OCI-LY7 (cell line): ENCODE results near the gene GGNBP2.

Experiments
- CTCF ChIP-seq: fragments of 200-600 bp; sonication (generic); conservative IDR thresholded peaks from 2 replicates; pipeline ENCODE4 v1.5.1; 2014; ENCODE audit warnings: mild to moderate bottlenecking, antibody characterized with exemption, low read length, moderate library complexity, mixed read lengths
- EZH2phosphoT487 ChIP-seq: fragments of 200-600 bp; sonication (generic); IDR thresholded peaks from 2 replicates; pipeline ENCODE4 v1.6.1; 2018; ENCODE audit warnings: low read depth, borderline replicate concordance, mild to moderate bottlenecking, mixed run types, antibody characterized with exemption, low read length, moderate library complexity, mixed read lengths

DNA sequence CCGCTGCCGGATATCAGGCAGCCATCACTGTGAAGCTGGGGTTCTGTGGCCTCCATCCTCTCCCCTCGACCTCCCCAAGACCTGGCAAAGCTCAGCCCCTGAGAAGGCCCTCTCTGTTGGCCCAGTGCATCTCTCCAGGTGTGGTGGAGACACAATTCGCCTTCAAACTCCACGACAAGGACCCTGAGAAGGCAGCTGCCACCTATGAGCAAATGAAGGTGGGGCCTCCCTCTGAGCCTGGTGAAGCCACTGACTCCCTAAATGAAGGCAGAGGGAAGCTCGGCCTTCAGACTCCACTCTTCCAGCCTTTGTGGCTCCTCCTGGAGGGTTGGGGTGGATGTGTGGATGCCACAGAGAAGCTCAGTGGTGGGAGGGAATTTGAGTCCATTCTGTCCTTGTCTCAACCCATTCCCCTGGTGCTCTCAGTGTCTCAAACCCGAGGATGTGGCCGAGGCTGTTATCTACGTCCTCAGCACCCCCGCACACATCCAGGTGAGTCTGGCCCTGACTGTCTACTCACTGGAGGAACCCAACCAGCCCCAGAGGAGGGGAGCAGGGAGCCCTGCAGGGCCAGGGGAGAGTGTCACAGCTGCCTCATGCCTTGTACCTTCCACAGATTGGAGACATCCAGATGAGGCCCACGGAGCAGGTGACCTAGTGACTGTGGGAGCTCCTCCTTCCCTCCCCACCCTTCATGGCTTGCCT is 55.0 kb downstream of the GGNBP2 start:
- TF ChIP-seq CTCF (no peak), EZH2phosphoT487 (no peak)
